Muscle layer of duodenum (tissue), 2 donors: Measurements from ENCODE around the gene PLA2G4D.

Experiments
- H3K27ac ChIP-seq: one replicate; pipeline ENCODE4 v1.7.0; 2013; ENCODE audit warnings: mild to moderate bottlenecking, low read length
- H3K27me3 ChIP-seq: one replicate; pipeline ENCODE4 v1.7.0; 2013; ENCODE audit warnings: low read depth, mild to moderate bottlenecking, control low read depth, low read length
- H3K36me3 ChIP-seq, 2 donors: one replicate each; pipeline ENCODE4 v1.7.0; 2013; ENCODE audit warnings: low read length in 2 of 2, control low read depth in 1 of 2, mild to moderate bottlenecking in 1 of 2; ENCODE audit not compliant: insufficient read depth in 2 of 2, control insufficient read depth in 1 of 2
- H3K4me1 ChIP-seq, 2 donors: one replicate each; pipeline ENCODE4 v1.7.0; 2013; ENCODE audit warnings: low read length in 2 of 2, mild to moderate bottlenecking in 2 of 2, control low read depth in 1 of 2, moderate library complexity in 1 of 2; ENCODE audit not compliant: insufficient read depth in 2 of 2, control insufficient read depth in 1 of 2
- H3K4me3 ChIP-seq, 2 donors: one replicate each; pipeline ENCODE4 v1.7.0; 2013; ENCODE audit warnings: low read length in 2 of 2, low read depth in 1 of 2, mild to moderate bottlenecking in 1 of 2
- H3K9me3 ChIP-seq, 2 donors: one replicate each; pipeline ENCODE4 v1.7.0; 2013; ENCODE audit warnings: low read length in 2 of 2, control low read depth in 1 of 2, mild to moderate bottlenecking in 1 of 2; ENCODE audit not compliant: control insufficient read depth in 1 of 2
- donor health status: healthy.

PLA2G4D gene

DNA sequence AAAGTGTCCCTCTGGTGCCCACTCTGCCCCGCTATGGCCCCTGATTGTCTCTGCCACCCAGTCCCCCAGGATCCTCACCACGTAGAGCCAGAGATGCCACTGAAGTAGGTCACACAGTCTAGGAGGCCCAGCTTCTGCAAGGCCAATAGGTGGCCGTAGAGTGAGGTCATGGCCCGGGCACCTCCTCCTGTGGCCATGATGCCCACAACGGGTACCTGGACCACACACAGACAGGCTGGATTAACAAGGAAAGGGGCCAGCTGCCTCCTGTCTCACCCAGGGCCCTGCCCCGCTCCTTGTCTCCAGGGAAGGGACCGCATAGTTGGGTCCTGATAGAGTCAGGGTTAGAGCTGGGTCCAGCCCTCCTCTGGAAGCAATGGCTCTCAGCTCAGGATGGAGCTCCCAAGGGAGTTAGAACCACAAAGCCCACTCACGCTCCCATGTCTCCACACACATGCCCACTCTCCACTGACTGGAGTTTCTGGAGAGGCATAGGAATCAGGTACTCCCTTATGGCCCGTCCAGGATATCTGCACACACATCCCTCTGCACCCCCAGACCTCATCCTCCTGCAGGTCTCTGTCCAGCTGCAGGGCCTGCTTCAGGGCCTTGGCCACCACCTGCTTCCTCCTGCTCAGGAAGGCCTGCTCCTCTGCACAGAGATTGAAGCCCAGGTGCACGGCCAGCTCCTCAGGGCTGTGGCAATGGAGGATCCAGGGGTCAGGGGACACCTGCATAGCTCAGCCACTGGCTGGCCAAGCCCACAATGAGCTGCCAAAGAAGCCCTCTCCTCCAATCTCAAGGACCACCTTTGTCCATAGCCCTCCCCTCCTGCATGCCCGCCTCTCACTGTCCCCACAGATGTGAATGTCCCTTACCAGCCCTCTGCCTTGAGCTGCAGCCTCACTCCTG lies 13.2 kb downstream of the PLA2G4D start:
- no peaks in the 10 kb centered on the region for H3K36me3 ChIP-seq
- H3K9me3 ChIP-seq = no peaks in the 10 kb centered on the region
- H3K4me1 ChIP-seq = no peaks in the 10 kb centered on the region
- H3K4me3 ChIP-seq = no peak overlapping the region
- no peaks in the 10 kb centered on the region for H3K27me3 ChIP-seq
- no peak overlapping the region for H3K27ac ChIP-seq

DNA sequence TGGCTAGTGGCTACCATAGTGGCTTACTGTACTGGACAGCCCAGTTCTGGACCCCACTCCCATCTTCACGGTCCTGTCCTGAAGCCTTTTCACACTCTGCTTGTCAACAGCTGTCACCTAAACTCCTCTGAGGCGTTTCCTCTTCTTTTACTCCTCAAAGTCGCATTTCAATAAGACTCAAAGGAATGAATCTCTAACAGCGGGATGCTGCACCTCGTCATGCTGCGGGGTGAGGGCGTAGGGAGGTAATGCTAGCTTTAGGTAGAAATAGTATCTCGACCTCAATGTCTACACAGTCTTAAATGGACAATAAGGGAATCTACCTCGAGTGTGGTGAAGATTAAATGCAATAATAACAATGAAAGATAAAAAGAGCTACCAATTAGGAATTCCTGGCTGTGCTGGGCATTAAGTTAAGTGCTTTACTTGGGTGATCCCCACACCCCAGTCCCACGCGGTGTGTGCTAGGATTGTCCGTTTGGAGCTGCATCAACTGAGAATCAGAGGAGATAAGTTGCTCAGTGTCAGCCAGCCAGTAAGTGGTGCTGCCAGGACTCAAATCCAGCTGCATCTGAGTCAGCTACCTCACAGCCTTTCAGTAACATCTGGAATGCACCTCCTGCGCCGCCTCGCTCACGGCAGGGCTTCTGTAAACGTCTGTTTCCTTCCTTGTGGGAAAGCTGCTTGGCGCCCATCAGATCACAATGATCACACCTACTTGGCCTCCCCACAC lies 14.0 kb downstream of the PLA2G4D start:
- no peaks in the 10 kb centered on the region for H3K4me1 ChIP-seq
- no peaks in the 10 kb centered on the region for H3K36me3 ChIP-seq
- no peak overlapping the region for H3K4me3 ChIP-seq
- no peak overlapping the region for H3K27ac ChIP-seq
- H3K9me3 ChIP-seq = no peaks in the 10 kb centered on the region
- no peaks in the 10 kb centered on the region for H3K27me3 ChIP-seq

DNA sequence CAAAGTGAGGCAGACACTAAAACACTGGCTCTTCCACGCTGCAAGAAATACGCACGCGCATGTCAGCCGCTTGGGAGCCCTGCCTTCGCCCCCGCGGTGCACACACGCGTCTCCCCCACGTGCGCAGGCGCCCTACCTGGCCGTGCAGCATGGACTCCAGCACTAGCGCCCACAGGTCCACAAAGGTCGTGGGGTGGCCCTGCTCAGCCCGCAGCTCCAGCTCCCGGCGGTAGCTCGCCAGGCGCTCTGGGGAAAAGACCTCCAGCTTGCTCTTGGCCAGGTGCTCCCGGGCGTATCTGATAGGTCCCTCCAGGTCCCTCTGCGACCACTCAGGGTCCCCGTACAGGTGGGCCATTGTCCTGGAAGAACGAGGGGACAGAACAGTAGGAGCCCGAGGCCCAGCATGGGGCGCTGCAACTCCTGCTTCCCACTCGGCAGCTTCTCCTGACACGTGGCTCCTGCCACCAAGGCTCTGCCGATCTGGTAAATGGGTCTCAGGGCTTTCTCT lies 14.9 kb downstream of the PLA2G4D start:
- H3K4me1 ChIP-seq = no peaks in the 10 kb centered on the region
- no peak overlapping the region for H3K27ac ChIP-seq
- H3K9me3 ChIP-seq = no peaks in the 10 kb centered on the region
- H3K4me3 ChIP-seq = no peak overlapping the region
- no peaks in the 10 kb centered on the region for H3K27me3 ChIP-seq
- H3K36me3 ChIP-seq = no peaks in the 10 kb centered on the region

DNA sequence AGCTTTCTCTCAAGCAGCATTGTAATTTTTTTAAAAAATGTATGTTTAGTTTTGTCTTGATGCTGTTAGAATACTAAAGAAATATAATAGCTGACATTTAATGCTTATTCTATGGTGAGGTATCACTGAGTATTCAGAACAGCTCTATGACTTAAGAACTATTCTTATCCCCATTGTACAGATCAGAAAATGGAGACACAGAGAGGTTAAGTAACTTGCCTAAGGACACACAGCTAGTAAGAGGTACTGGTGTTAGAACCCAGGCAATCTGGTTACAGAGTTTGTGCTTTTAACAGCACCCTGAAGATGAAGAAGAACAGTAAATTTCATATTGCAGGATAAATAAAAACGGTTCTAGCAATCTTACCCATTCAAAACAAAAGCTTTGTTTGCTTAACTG lies 15.5 kb downstream of the PLA2G4D start:
- H3K27me3 ChIP-seq = no peaks in the 10 kb centered on the region
- no peak overlapping the region for H3K4me3 ChIP-seq
- no peak overlapping the region for H3K27ac ChIP-seq
- H3K9me3 ChIP-seq = no peaks in the 10 kb centered on the region
- H3K4me1 ChIP-seq = no peaks in the 10 kb centered on the region
- no peaks in the 10 kb centered on the region for H3K36me3 ChIP-seq

DNA sequence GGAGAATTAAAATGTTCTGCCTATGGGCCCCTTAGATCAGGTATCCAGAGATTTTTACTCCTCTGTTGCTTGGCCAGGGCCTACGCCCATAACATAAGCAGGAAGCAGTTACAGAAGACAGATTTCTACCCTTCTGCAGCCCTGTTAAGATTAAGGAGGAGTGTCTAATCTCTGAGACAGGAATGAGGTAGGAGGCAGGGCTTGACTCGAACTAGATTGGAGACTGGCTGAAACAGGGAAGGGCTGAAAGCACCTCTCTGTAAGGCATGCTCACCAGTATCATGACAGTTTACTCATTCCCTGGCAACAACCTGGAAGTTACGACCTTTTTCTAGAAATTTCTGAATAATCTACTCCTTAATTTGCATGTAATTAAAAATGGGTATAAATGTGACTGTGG lies 16.7 kb downstream of the PLA2G4D start:
- H3K27me3 ChIP-seq = no peaks in the 10 kb centered on the region
- H3K27ac ChIP-seq = no peak overlapping the region
- no peak overlapping the region for H3K4me3 ChIP-seq
- H3K4me1 ChIP-seq = no peaks in the 10 kb centered on the region
- H3K9me3 ChIP-seq = no peaks in the 10 kb centered on the region
- no peaks in the 10 kb centered on the region for H3K36me3 ChIP-seq

DNA sequence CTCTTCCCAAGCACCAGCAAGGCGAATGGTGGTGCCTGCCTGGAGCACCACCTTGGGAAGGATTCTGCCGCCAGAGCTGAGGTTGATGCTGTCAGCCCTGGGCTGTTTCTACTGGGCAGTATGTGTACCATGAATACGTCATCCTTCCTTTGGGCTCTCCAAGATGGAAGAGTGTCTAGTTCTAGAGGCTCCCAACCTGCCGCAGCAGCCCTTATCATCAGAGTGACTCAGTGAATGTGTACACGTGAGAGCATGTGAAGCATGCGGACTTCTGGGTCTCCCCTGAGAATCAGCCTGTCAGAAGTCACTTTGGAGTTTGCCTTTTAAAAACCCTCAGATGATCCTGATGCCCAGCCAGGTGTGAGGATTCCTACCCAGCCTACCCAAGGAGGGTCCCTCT lies 20.9 kb downstream of the PLA2G4D start:
- H3K9me3 ChIP-seq = no peaks in the 10 kb centered on the region
- no peak overlapping the region for H3K4me3 ChIP-seq
- no peaks in the 10 kb centered on the region for H3K27me3 ChIP-seq
- H3K36me3 ChIP-seq = no peaks in the 10 kb centered on the region
- no peak overlapping the region for H3K27ac ChIP-seq
- H3K4me1 ChIP-seq = no peaks in the 10 kb centered on the region

DNA sequence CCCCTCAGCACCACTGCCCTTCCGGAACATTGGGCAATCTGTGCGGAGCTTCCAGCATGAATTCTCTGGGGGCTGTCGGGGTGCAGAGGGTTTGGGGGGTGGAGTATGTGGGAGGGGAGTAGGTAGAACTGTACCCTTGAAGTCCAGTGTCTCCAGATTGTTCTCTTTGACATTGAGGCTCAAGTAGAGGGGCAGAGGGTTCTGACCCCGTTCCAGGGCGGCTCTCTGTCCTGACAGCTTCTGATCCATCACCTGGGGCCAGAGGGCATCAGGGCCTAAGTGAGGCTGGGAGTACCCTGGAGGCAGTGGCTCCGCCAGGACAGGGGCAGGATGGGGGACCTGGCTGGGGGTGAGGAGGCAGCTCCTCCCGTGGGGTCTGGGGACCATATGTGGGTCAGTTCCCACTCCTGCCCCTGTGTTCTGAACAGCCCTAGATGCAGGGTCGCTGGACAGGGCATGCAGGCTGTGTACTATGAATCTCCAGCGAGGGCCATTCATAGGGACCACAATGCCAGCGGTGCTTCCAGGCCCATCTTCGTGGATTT lies 22.1 kb downstream of the PLA2G4D start:
- no peak overlapping the region for H3K27ac ChIP-seq
- H3K9me3 ChIP-seq = peaks cover 0 to 3% of the 10 kb centered on the region in 2 donors
- no peaks in the 10 kb centered on the region for H3K27me3 ChIP-seq
- H3K4me3 ChIP-seq = no peak overlapping the region
- no peaks in the 10 kb centered on the region for H3K4me1 ChIP-seq
- no peaks in the 10 kb centered on the region for H3K36me3 ChIP-seq

DNA sequence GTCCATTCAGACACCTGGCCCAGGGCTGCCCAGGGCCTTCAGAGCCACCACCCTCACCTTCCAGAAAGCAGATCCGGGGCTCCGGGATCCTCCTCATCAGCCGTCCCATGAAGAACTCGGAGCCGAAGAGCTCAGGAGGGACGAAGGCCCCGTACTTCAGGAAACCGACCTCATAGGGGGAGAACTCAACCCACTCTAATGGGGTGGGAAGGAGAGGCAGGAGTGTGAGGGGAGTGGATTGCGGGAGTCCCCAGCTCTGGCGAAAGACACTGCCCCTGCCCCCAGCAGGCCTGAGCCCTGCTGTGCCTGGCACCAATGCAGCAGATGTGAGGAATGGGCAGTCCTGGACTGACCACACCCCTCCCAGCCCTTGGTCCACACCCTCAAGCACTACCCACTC lies 22.6 kb downstream of the PLA2G4D start:
- Histone ChIP-seq H3K9me3 (peaks cover 0 to 3% of the 10 kb centered on the region in 2 donors), H3K4me1 (no peaks in the 10 kb centered on the region), H3K27me3 (no peaks in the 10 kb centered on the region), H3K36me3 (no peaks in the 10 kb centered on the region), H3K4me3 (no peak overlapping the region), H3K27ac (no peak overlapping the region)

DNA sequence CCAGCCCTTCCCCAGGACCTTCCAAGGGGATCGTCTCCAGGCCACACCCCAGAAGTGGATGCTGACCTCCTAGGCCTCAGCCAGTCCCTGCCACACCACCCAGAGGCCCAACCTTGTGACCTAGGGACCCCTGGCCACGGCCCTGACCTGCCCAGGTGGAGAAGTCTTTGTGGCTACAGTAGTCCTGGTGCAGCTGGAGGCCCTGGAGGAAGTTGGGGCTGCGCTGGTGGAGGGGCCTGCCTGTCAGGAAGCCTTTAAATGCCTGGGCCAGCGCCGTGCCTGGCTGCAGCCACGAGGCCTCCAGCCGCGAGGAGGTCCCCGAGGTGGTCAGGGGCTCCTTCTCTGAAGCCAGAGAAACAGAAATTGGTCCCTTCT lies 23.4 kb downstream of the PLA2G4D start:
- Histone ChIP-seq H3K4me1 (no peaks in the 10 kb centered on the region), H3K4me3 (no peak overlapping the region)

DNA sequence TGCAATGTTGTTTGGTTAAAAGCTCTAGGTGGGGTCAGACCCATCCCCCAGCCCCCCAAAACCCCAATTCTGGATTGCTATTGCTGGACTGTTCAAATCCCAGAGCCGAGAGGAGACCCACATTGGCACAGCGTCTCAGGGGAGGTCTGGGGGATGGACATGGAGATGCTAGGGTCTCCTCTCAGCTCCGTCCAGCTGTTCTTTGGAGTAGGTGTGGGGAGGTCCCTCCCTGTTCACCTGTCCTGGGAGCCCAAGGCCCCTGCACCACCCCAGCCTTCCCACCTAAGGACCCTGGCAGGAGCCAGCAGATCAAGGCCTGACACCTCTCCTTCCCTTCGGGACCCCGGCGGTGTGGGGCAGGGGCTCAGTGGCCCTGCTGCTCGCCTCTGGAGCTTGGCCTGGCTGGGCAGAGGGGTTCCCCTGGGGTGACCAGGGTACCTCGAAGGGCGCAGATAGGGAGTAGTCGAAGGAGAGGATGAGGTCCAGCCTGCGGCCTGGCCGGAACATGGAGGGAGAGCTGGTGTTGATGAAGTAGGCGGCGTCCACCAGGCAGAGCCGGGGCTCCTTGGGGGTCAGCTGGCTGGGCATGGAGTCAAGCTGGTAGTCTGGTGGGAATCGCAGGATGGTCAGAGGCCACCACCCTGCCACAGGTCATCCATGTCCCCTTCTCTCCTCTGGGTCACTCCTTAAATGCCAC lies 23.9 kb downstream of the PLA2G4D start:
- H3K4me1 ChIP-seq = no peaks in the 10 kb centered on the region
- no peaks in the 10 kb centered on the region for H3K27me3 ChIP-seq
- H3K36me3 ChIP-seq = no peaks in the 10 kb centered on the region
- H3K9me3 ChIP-seq = peaks cover 0 to 3% of the 10 kb centered on the region in 2 donors
- no peak overlapping the region for H3K4me3 ChIP-seq
- H3K27ac ChIP-seq = no peak overlapping the region

More for the DNA sequence above, 23.4 kb downstream of the PLA2G4D start:
- Histone ChIP-seq H3K36me3 (no peaks in the 10 kb centered on the region), H3K27ac (no peak overlapping the region), H3K9me3 (peaks cover 0 to 3% of the 10 kb centered on the region in 2 donors), H3K27me3 (no peaks in the 10 kb centered on the region)
